GM12878 (cell line): ENCODE results near the gene NME5. TPM values are rescaled to one million over a fixed set of nuclear protein-coding genes. Genes with fewer than 3 reads are reported as not detected.

Experiments
- ATAC-seq: fragments of 200-7000 bp; cut with Tn5 transposase; 3 replicates; pipeline ENCODE4 v1.9.1; 2020; ENCODE audit warnings: mild to moderate bottlenecking, moderate library complexity
- BruUV-seq: library from RNA; stranded (reverse); fragments of 400-500 nt; replicated peaks from 2 replicates; lab custom pipeline; 2021; lab: Mats Ljungman, UMichigan
- CTCF ChIA-PET: fragments of 300-600 bp; sonication (Branson Sonifier 250); formaldehyde crosslinking; extraction: SDS; loops from one replicate; lab custom pipeline; 2021; ENCODE audit warnings: inconsistent platforms; lab: Yijun Ruan, JAX
- POLR2A ChIA-PET: fragments of 350-600 bp; formaldehyde crosslinking; extraction: SDS; loops from one replicate; lab custom pipeline; 2021; ENCODE audit warnings: inconsistent platforms; lab: Charles Lee
- RAD21 ChIA-PET: fragments of 300-600 bp; sonication (Branson Sonifier 250); formaldehyde crosslinking; loops from one replicate; lab custom pipeline; 2023; ENCODE audit warnings: antibody characterized with exemption; ENCODE audit not compliant: unreplicated experiment; lab: Charles Lee
- SMC1A ChIA-PET: fragments of 300-600 bp; sonication (Branson Sonifier 250); formaldehyde crosslinking; loops from one replicate; lab custom pipeline; 2023; ENCODE audit not compliant: unreplicated experiment, uncharacterized antibody; lab: Charles Lee
- DNase-seq: peaks from one replicate; pipeline ENCODE4 v3.0.0-alpha.2; 2011; ENCODE audit warnings: low read depth, low spot score
- FAIRE-seq: peaks from 3 replicates; lab custom pipeline; 2011; peaks lifted over from hg19 to GRCh38; lab: Jason Lieb, UNC
- H2AFZ ChIP-seq: 2 replicates; pipeline ENCODE4 v1.6.0; 2011; ENCODE audit warnings: low read depth, low read length, control low read depth; ENCODE audit not compliant: control insufficient read depth
- H3K27ac ChIP-seq: 2 replicates; pipeline ENCODE4 v1.5.1; 2011; ENCODE audit warnings: control low read depth; ENCODE audit not compliant: control insufficient read depth, insufficient read depth
- H3K27me3 ChIP-seq, 2 experiments: replicated peaks in 1 of 2; 2 replicates each; pipeline versions ENCODE4 v1.6.0 to v1.6.1; 2011; ENCODE audit warnings: low read length in 1 of 2; ENCODE audit not compliant: control insufficient read depth in 2 of 2, insufficient read depth in 2 of 2
- H3K36me3 ChIP-seq, 2 experiments: 2 replicates each; pipeline ENCODE4 v1.5.1; 2011; ENCODE audit warnings: low read length in 1 of 2; ENCODE audit not compliant: control insufficient read depth in 2 of 2, insufficient read depth in 2 of 2
- H3K4me1 ChIP-seq: 2 replicates; pipeline ENCODE4 v1.6.1; 2011; ENCODE audit warnings: mild to moderate bottlenecking, low read length, moderate library complexity, mixed read lengths; ENCODE audit not compliant: control insufficient read depth, insufficient read depth
- H3K4me2 ChIP-seq: 2 replicates; pipeline ENCODE4 v1.6.0; 2011; ENCODE audit warnings: control low read depth; ENCODE audit not compliant: control insufficient read depth, insufficient read depth
- H3K4me3 ChIP-seq: fragments of 200-600 bp; sonication (generic); 2 replicates; pipeline ENCODE4 v1.5.1; 2016
- H3K79me2 ChIP-seq: 2 replicates; pipeline ENCODE4 v1.6.0; 2011; ENCODE audit warnings: low read length; ENCODE audit not compliant: control insufficient read depth, insufficient read depth
- H3K9ac ChIP-seq: 2 replicates; pipeline ENCODE4 v1.8.0; 2011; ENCODE audit warnings: low read length, control low read depth, mixed read lengths; ENCODE audit not compliant: control insufficient read depth, insufficient read depth
- H3K9me3 ChIP-seq: replicated peaks from 3 replicates; pipeline ENCODE4 v1.5.1; 2011; ENCODE audit warnings: mild to moderate bottlenecking, low read length; ENCODE audit not compliant: control insufficient read depth, insufficient read depth
- H4K20me1 ChIP-seq: 2 replicates; pipeline ENCODE4 v1.6.0; 2011; ENCODE audit not compliant: control insufficient read depth, insufficient read depth
- BHLHE40 ChIP-seq, 2 experiments: fragments of 450-650 bp in 1 of 2; IDR thresholded peaks; 2 replicates each; pipeline ENCODE4 v1.6.1; 2011 to 2017; ENCODE audit warnings: low read depth in 2 of 2, borderline replicate concordance in 1 of 2, improper control_type of control experiment in 1 of 2, low read length in 1 of 2, mild to moderate bottlenecking in 1 of 2
- CHD1 ChIP-seq: IDR thresholded peaks from 2 replicates; pipeline ENCODE4 v1.6.1; 2012; ENCODE audit warnings: low read depth, low read length, improper control_type of control experiment
- DPF2 ChIP-seq: fragments of 450-650 bp; IDR thresholded peaks from 2 replicates; pipeline ENCODE4 v1.6.1; 2017; ENCODE audit warnings: mild to moderate bottlenecking
- EED ChIP-seq: sonication (generic); IDR thresholded peaks from 2 replicates; pipeline ENCODE4 v1.6.1; 2016; ENCODE audit warnings: antibody characterized with exemption, low read depth
- EGR1 ChIP-seq, 2 experiments: IDR thresholded peaks; 1 replicate in 1 of 2; 2 replicates in 1 of 2; pipeline ENCODE4 v1.6.1; 2011 to 2012; ENCODE audit warnings: low read depth in 2 of 2, low read length in 2 of 2, borderline replicate concordance in 1 of 2, mild to moderate bottlenecking in 1 of 2, moderate library complexity in 1 of 2
- FOS ChIP-seq: IDR thresholded peaks from 3 replicates; pipeline ENCODE4 v1.6.1; 2011; ENCODE audit warnings: borderline replicate concordance; ENCODE audit not compliant: insufficient read length; ENCODE audit errors: extremely low read depth
- MEF2B ChIP-seq: fragments of 450-650 bp; IDR thresholded peaks from 2 replicates; pipeline ENCODE4 v1.6.1; 2018; ENCODE audit warnings: mild to moderate bottlenecking, moderate library complexity; ENCODE audit not compliant: partially characterized antibody, poor library complexity, severe bottlenecking
- ZBED1 ChIP-seq: IDR thresholded peaks from 2 replicates; pipeline ENCODE4 v1.6.1; 2016; ENCODE audit warnings: borderline replicate concordance
- ZBTB11 ChIP-seq: fragments of 450-650 bp; formaldehyde crosslinking; IDR thresholded peaks from 2 replicates; pipeline ENCODE4 v1.5.0; 2022; ENCODE audit warnings: mild to moderate bottlenecking, missing genetic modification characterization
- ZZZ3 ChIP-seq: IDR thresholded peaks from 2 replicates; pipeline ENCODE4 v1.6.1; 2011; ENCODE audit warnings: low read depth; ENCODE audit not compliant: control insufficient read depth, insufficient read length
- WGBS: methylation state at CpG from one replicate; pipeline ENCODE4 v1.1.6; 2016; ENCODE audit warnings: low lambda C conversion rate; ENCODE audit not compliant: insufficient replicate concordance, insufficient coverage; ENCODE audit errors: missing lambda C conversion rate; 5-methylcytosine and 5-hydroxymethylcytosine counted together
- in situ Hi-C: fragments of 300-500 bp; cut with MboI; formaldehyde crosslinking; loops from 9 replicates; pipeline ENCODE4 v1.14.3; 2018; ENCODE audit warnings: mixed read lengths
- intact Hi-C: fragments of 100-400 bp; cut with micrococcal nuclease; formaldehyde crosslinking; loops from one replicate; pipeline ENCODE4 v1.14.2; 2022; ENCODE audit not compliant: unreplicated experiment
- polyA plus RNA-seq, 11 experiments: library from polyadenylated mRNA; depleted of rRNA in 4 of 11; unstranded in 6 of 11; stranded (reverse) in 5 of 11; fragments of >200 nt; fragmentation: Nextera tagmentation in 4 of 11; fragmentation: Illumina TruSeq in 1 of 11; extraction: Ambion mirVana in 4 of 11; extraction: Trizol in 1 of 11; gene quantifications; 1 replicate in 1 of 11; 2 replicates in 10 of 11; pipeline versions ENCODE4 v1.2.1 to v1.2.3, GENCODE V29; 2011 to 2016; ENCODE audit warnings: inconsistent platforms in 2 of 11, missing spikeins in 2 of 11, low read depth in 1 of 11
- total RNA-seq, 4 experiments: library from RNA; depleted of rRNA in 3 of 4; stranded (reverse); fragments of >200 nt in 3 of 4; fragmentation: Illumina TruSeq in 1 of 4; extraction: Trizol in 1 of 4; gene quantifications; 2 replicates each; pipeline versions ENCODE4 v1.2.1 to v1.2.3, GENCODE V29; 2013 to 2021

Gene NME5
- total and polyA plus RNA-seq, 10 of the 15 experiments (the other 5 are each of a cell fraction or from before 2014, with no cell fraction given) = 0.22 to 0.52 TPM; not detected in 8

- POLR2A ChIA-PET = interaction anchor here (0.6 kb wide), 1 partner anchor 15 kb away, joined by 3 read pairs; no protein-coding TSS in a partner anchor
- no peaks in the 10 kb centered on the region for H3K27me3 ChIP-seq
- intact Hi-C loops (no loop called here), in situ Hi-C loops (loop anchor here (25.0 kb wide), 1 partner anchor 741 kb away; no protein-coding TSS in a partner anchor)
- H3K36me3 ChIP-seq = no peaks in the 10 kb centered on the region
- RAD21 ChIA-PET = interaction anchor here (0.9 to 4.7 kb wide), 8 partner anchors 12 to 425 kb away, joined by 3 to 59 read pairs (median 6); partner anchors contain the start of gene NME5
- no peaks in the 10 kb centered on the region for H4K20me1 ChIP-seq
- BruUV-seq = no TSS peak
- CTCF ChIA-PET = interaction anchor here (0.7 to 12.1 kb wide), 22 partner anchors 10 to 1185 kb away, joined by 3 to 243 read pairs (median 6); partner anchors contain the start of genes BRD8, KIF20A, NME5 and PKD2L2
- H3K79me2 ChIP-seq = no peaks in the 10 kb centered on the region
- no peak overlapping the region for H3K27ac ChIP-seq
- WGBS = 33% methylated on average over 1 of the region's 1 CpG
- TF ChIP-seq EED (no peak), EGR1 (IDR thresholded peaks at IDR 0.05; ENCODE audit: borderline replicate concordance in 1 of 2, low read depth in 2 of 2, low read length in 2 of 2) (no peak), BHLHE40 (IDR thresholded peaks at IDR 0.05; ENCODE audit: borderline replicate concordance in 1 of 2, low read depth in 2 of 2, low read length in 1 of 2) (no peak), CHD1 (no peak), MEF2B (no peak), FOS (no peak), ZBTB11 (CRISPR knock-in tag) (no peak), ZZZ3 (no peak), ZBED1 (no peak), DPF2 (no peak)
- FAIRE-seq (no peak), DNase-seq (no peak), ATAC-seq (no peak)
- H2AFZ ChIP-seq = no peak overlapping the region
- H3K4me2 ChIP-seq = no peak overlapping the region
- no peaks in the 10 kb centered on the region for H3K9me3 ChIP-seq
- H3K4me1 ChIP-seq = peaks cover 7% of the 10 kb centered on the region
- no peak overlapping the region for H3K9ac ChIP-seq
- H3K4me3 ChIP-seq = no peak overlapping the region
- SMC1A ChIA-PET = interaction anchor here (0.9 to 7.0 kb wide), 17 partner anchors 10 to 470 kb away, joined by 3 to 87 read pairs (median 4); partner anchors contain the start of genes BRD8, FAM13B and KIF20A
Measured at GRCh38 chr5:138078006-138078643, 61.1 kb downstream of the NME5 start.
